Measurements from ENCODE around the gene MT2A. TPM values are rescaled to one million over a fixed set of nuclear protein-coding genes. Genes with fewer than 3 reads are reported as not detected.

MT2A gene
- total and polyA plus RNA-seq, 3 donors from 2014 or later: 20.1 to 77.1 (median 30.7) TPM

DNA sequence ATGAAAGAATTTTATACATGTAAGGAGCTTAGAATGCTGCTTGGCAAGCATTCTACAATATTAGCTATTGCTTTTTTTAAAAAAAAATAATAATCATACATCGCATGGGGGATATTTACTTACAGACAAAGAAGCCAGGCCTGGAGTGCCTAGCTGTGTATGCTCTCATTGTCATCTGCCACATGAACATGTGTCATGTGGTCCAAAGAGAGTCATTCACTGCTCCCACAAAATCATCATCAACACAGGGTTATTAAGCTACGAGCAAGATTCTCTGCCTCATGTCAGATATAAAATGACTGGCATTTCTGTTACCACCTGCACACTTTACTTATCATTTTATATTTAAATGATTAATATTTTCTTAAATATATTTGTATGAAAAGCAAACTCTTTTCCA, 15.3 kb downstream of the MT2A start:
- no peaks in the 10 kb centered on the region for H3K9me3 ChIP-seq
- no peak for DNase-seq
- no peaks in the 10 kb centered on the region for H3K36me3 ChIP-seq (ENCODE audit: low read depth, missing control alignments)
- no peaks in the 10 kb centered on the region for H3K27me3 ChIP-seq
- TF ChIP-seq POLR2A (IDR thresholded peaks at IDR 0.05): no peak
- TF ChIP-seq, protein P1, sequence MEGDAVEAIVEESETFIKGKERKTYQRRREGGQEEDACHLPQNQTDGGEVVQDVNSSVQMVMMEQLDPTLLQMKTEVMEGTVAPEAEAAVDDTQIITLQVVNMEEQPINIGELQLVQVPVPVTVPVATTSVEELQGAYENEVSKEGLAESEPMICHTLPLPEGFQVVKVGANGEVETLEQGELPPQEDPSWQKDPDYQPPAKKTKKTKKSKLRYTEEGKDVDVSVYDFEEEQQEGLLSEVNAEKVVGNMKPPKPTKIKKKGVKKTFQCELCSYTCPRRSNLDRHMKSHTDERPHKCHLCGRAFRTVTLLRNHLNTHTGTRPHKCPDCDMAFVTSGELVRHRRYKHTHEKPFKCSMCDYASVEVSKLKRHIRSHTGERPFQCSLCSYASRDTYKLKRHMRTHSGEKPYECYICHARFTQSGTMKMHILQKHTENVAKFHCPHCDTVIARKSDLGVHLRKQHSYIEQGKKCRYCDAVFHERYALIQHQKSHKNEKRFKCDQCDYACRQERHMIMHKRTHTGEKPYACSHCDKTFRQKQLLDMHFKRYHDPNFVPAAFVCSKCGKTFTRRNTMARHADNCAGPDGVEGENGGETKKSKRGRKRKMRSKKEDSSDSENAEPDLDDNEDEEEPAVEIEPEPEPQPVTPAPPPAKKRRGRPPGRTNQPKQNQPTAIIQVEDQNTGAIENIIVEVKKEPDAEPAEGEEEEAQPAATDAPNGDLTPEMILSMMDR (IDR thresholded peaks at IDR 0.05): no peak
- no peak overlapping the region for H3K27ac ChIP-seq
- no peak overlapping the region for H3K4me3 ChIP-seq
- 97 to 100% methylated on average over 2 of the region's 2 CpGs for WGBS, 2 donors
- H3K4me1 ChIP-seq: no peaks in the 10 kb centered on the region
- intact Hi-C loops (cut with DNase I; ENCODE audit: low total_unique reads): no loop called here

DNA sequence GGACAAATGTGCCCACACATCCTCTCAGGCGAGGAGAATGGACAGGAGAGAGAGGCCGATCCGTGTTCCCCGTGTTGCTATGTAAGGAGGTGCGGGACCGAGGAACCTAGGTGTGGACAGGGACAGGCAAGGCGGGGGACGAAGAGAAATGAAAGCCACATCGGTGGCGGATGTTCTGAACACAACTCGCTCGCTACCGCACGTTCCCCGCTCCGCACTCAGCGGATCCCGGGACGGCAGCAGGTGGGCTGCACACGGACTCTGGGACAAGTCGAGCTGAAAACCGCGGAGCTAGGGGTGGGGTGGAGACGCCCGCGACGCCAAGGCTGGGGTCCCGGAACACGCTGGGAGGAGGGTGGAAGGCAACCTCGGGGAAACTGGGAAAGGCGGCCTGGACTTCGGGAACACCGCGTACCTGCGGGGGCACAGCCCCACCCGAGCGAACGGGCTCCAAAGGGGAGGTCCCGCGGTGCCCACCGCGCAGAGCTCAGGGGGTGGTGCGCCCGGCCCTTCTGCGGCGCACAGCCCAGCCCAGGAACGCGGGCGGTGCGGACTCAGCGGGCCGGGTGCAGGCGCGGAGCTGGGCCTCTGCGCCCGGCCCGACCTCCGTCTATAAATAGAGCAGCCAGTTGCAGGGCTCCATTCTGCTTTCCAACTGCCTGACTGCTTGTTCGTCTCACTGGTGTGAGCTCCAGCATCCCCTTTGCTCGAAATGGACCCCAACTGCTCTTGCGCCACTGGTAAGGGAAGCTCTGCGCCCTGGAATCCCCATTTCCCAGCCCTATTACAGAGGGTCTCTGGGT, 17.0 kb downstream of the MT2A start, which contains the start of gene MT1E:
Gene MT1E, plus strand, starts transcription at position 642 of the 803 bp plus-strand sequence. Its CDS starts 71 bp downstream, at position 713.
- Histone ChIP-seq H3K9me3 (no peaks in the 10 kb centered on the region), H3K4me3 (peak within 1 kb of the TSS; percentile 49 to 66), H3K4me1 (no peaks in the 10 kb centered on the region), H3K27me3 (no peaks in the 10 kb centered on the region), H3K27ac (peak within 1 kb of the TSS; percentile 44 to 84), H3K36me3 (ENCODE audit: low read depth, missing control alignments) (no peaks in the 10 kb centered on the region)
- DNase-seq: peak; percentile 54
- 3 to 4% methylated on average over 33 to 62 of the region's 62 CpGs for whole genome bisulfite sequencing, 2 donors
- no peak for TF ChIP-seq POLR2A (IDR thresholded peaks at IDR 0.05)
- TF ChIP-seq, protein P1 (IDR thresholded peaks at IDR 0.05): no peak
- intact Hi-C loops (cut with DNase I; ENCODE audit: low total_unique reads): no loop called here

DNA sequence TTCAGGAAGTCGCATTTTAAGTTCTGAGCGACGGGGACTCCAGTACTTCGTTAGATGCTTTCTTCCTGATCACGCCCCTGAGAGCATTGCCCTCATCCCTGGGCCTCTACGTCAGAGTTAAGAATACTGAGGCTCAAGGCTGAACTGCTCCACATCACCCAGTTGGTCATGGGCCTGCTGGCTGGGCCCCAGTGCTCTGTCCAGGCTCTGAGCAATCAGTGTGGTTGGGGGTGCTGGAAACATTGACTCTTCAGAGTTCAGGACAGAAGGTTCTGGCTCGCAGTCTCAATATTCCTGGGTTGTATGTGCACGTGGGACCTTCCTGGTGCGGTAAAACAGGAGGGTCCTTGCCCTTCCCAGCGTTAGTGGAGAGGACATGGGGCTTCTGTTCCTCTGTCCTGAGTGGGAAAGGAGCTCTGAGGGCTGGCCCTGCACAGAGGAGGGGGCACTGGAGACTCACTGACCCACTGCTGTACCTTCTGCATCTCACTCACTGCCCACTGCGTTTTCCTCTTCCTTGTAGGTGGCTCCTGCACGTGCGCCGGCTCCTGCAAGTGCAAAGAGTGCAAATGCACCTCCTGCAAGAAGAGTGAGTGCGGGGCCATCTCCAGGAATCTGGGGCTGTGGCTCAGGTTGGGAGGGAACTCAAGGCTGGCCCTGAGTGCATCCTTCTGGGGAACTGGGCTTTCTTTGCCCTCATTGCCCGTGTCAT, 17.7 kb downstream of the MT2A start:
- no peaks in the 10 kb centered on the region for H3K36me3 ChIP-seq (ENCODE audit: low read depth, missing control alignments)
- 23 to 27% methylated on average over 7 to 16 of the region's 16 CpGs for WGBS, 2 donors
- no peaks in the 10 kb centered on the region for H3K27me3 ChIP-seq
- H3K27ac ChIP-seq: peak overlapping the region; percentile 44 to 84
- no peak for TF ChIP-seq POLR2A (IDR thresholded peaks at IDR 0.05)
- TF ChIP-seq, protein P1 (IDR thresholded peaks at IDR 0.05): no peak
- intact Hi-C loops (cut with DNase I; ENCODE audit: low total_unique reads): no loop called here
- peak; percentile 74 for DNase-seq
- H3K4me1 ChIP-seq: no peaks in the 10 kb centered on the region
- peak overlapping the region; percentile 49 to 66 for H3K4me3 ChIP-seq
- H3K9me3 ChIP-seq: no peaks in the 10 kb centered on the region

DNA sequence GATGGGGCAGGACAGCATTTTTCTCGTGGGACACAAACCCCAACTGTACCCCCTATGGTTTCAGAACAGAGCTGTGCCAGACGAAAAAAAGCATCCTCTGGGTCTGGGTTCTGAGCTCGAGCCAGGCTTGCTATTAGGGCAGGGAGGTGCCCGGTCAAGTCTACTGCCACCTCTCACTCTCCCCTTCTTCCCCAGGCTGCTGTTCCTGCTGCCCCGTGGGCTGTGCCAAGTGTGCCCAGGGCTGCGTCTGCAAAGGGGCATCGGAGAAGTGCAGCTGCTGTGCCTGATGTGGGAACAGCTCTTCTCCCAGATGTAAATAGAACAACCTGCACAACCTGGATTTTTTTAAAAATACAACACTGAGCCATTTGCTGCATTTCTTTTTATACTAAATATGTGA, 18.3 kb downstream of the MT2A start:
- DNase-seq: no peak
- no peaks in the 10 kb centered on the region for H3K36me3 ChIP-seq (ENCODE audit: low read depth, missing control alignments)
- WGBS, 2 donors: 77 to 78% methylated on average over 7 of the region's 7 CpGs
- intact Hi-C loops (cut with DNase I; ENCODE audit: low total_unique reads): no loop called here
- no peaks in the 10 kb centered on the region for H3K27me3 ChIP-seq
- H3K4me1 ChIP-seq: peaks cover under 1% of the 10 kb centered on the region
- no peaks in the 10 kb centered on the region for H3K9me3 ChIP-seq
- H3K27ac ChIP-seq: no peak overlapping the region
- H3K4me3 ChIP-seq: no peak overlapping the region
- TF ChIP-seq, protein P1 (IDR thresholded peaks at IDR 0.05): no peak
- no peak for TF ChIP-seq POLR2A (IDR thresholded peaks at IDR 0.05)
